ENCODE data around the gene DLGAP1. TPM values are rescaled to one million over a fixed set of nuclear protein-coding genes. Genes with fewer than 3 reads are reported as not detected.
"Not testable (repeated sequence)": the region's sequence is repeated elsewhere in the genome, so short reads cannot be mapped to it uniquely, and the experiment has no call there.

Gene DLGAP1
- total RNA-seq, result not detected
- long read RNA-seq, partial matches to known transcripts, result 0 of 2 reads
- long read RNA-seq, other reads (novel, unspliced or antisense), result 2 of 2 reads

DNA sequence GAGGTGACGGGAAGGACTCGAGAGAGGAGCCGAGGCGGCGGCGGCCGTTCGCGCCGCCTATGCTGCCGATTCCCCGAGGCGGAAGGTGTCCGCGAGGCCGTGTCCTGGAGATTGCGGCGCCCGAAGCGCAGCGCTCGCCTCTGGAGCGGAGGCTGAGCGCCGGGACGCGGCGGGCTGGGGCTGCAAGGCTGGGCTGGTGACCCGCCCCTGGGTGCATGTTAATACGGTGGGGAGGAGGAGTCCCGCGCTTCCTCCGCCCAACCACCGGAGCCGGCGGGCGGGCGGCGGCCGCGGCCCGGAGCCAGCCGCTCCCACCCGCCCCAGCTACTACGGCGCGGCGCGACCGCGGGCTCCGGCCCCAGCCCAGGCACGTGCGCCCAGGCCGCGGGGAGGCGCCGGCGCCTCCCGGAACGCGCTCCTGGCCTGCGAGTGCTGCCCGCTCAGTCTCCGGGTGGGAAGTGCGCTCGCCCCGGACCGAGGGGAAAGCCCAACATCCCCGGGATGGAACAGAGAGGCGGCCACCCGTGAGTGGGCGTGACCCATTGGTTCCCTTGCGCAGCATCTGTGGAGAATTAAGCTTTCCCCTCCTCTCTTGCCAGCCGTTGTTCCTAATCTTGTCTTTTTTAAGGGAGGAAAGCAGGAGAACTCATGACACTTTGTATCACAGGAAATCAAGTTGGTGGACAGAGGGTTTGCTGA lies at the start of gene DLGAP1:
Gene DLGAP1 (minus strand): TSS at position 195 of the 699 bp plus-strand sequence.
- intact Hi-C loops (cut with DNase I), result no loop called here
- DNase-seq (ENCODE audit: missing footprints) (peak; percentile 56), ATAC-seq (no peak)

DNA sequence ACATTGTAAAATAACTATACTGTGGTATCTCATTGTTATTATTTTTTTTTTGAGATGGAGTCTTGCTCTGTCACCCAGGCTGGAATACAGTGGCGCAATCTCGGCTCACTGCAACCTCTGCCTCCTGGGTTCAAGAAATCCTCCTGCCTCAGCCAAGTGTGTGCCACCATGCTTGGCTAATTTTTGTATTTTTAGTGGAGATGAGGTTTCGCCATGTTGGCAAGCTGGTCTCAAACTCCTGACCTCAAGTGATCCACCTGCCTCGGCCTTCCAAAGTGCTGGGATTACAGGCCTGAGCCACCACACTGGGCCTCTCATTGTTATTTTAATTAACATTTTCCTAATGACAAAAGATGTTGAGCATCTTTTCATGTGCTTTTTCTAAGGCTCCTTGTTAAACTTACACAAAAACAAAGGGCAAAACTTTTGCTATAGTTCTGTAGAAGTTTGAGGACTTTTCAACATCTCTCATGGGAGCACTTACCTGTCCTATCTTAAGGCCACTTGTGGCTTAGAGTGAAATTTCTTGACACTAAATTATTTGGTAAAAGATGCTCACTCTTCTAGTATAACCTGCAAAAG lies 39.7 kb upstream of the DLGAP1 start:
- DNase-seq (ENCODE audit: missing footprints); intact Hi-C loops (cut with DNase I); ATAC-seq: not testable (repeated sequence)

DNA sequence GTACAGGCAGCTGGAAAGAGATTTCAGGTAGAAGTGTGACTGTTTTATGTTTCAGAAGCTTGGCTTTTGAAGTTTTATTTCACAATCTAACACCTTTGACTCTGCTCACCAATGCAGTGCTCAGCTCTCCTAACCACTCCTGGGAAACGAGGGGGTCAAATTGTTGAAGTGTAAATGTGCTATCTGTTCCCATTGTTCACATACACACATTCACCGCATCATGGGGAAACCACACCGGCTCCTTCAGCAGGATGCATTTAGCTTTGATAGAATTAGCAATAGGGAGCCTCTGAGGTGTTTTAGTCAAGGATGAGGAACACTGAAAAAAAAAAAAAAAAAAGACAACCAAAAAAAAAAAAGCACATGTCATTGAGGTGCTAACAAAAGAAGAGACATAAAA lies 13.4 kb upstream of the DLGAP1 start:
- intact Hi-C loops (cut with DNase I), result no loop called here
- no peak for ATAC-seq

DNA sequence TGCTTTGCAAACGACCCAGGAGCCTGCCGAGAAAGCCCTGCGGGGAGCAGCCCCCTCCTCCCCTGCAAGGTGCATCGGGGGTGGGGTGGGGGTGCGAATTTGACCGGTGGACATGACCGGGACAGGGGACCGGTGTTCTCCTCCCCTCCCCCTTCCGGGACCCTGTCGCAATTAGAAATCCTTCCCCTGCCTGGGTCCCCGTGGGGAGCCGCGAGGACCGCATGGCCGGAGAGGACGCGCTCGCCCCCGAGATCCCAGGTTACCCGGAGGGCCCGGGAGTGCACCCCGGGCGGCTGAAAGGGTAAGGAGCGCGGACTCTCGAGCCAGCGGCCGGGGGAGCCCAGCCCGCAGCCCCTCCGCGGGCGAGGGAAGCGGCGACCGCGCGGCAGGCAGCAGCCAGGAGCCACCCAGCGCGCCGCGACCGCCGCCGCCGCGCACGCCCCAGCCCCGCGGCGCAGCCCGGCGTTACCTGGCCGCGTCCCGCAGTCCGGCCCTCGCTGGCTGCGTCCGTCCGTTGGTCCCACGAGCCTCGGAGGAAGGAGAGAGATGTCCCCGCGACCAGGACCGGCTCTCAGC lies 482 bp downstream of the DLGAP1 start:
- ATAC-seq (no peak), DNase-seq (ENCODE audit: missing footprints) (peak; percentile 37)
- intact Hi-C loops (cut with DNase I), result no loop called here

More for the DNA sequence above, 13.4 kb upstream of the DLGAP1 start:
- no peak for DNase-seq (ENCODE audit: missing footprints)

DNA sequence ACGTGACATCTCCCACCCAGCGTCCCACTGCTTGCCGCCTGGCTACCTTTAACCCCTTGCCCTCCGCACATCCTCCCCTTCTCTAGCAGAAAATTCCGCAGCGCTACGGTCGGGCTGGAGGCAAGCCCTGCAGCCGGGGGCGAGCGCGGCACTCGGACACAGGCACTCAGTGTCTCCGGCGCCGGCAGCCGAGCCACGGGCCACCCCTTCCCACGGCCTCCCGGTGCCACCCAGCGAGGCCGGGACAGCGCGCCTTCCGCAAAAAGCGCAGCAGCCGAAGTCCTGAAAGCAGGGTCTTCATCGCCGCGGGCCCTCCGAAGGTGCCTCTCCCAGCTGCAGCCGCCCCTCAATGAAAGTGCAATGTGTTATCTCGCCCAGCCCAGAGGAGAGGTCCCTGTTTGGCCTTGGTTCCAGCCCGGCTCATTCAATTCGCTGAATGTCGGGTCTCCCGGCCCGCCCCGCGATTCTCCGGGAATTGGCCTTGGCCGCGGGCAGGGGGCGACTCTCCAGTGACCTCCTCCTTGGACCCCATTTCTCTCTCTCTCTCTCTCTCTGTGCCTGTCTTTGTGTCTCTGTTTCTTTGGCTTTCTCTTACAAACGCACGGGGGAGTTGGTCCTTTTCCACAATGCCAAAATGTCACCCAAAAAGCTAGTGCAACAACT lies 1.1 kb downstream of the DLGAP1 start:
- intact Hi-C loops (cut with DNase I), result no loop called here

DNA sequence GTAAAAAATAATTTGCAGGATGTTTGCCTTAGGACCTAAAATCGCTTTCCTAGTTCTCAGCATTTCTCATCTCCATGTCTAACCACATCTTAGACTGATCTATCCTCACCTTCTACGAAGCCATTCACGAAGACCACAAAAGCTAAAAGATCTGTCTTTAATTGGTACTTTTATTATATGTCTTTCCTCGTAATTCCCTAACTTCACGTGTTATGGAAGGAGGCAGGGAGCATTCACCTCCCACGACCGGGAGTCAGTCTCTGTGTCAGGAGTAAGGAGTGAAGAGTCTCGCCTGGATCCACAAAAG lies 1.6 kb downstream of the DLGAP1 start:
- intact Hi-C loops (cut with DNase I), result no loop called here
- no peak for DNase-seq (ENCODE audit: missing footprints)
- no peak for ATAC-seq

More for the DNA sequence above, 1.1 kb downstream of the DLGAP1 start:
- ATAC-seq, result no peak
- peak; percentile 58 for DNase-seq (ENCODE audit: missing footprints)

DNA sequence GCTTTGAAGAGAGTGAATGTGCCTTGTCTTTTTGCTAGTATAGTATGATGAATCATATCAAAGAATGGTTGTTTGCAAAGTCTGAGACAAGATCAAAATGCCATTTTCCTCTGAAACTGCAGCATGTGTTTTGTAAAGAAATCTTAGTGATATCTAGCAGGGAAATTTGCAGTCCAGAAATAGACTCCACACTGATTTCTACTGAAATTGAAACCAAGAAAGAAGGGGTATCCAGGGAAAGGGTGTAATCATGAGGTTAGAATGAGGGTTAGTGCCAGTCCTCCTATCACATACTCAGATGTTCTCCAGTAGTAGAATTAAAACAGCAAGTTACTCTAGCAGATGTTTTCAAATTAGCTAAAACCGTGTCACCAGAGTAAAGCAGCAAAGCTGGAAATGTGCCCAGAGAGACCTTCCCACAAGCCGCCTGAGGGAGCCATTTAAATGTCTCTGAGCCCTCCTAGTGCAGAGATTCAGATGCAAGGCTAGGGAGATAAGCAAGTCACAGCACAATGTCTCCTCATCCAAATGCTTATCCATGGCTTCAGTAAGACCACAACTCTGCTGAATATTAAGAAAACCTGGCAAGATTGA lies 4.9 kb downstream of the DLGAP1 start:
- no peak for ATAC-seq
- no peak for DNase-seq (ENCODE audit: missing footprints)
- intact Hi-C loops (cut with DNase I), result no loop called here

DNA sequence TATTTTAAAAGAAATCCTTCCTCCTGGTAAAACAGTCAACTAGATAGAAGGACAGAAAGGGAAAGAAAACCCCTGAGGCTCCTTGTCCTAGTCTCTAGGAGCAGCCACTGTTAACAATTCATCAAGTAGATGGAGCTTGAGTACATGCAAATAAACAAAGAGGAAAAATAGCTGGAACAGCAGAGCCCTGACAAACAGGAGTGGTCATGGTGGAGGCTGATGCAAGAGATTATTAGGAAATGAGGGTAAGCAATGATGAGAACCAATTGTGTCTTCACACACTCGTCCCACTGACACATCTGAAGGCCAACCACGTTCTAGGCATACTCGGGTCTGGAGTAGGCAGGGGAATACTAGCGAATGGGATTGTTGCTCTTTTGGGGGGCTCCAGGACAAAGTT lies 9.2 kb downstream of the DLGAP1 start:
- intact Hi-C loops (cut with DNase I), result no loop called here
- ATAC-seq (no peak), DNase-seq (ENCODE audit: missing footprints) (no peak)

DNA sequence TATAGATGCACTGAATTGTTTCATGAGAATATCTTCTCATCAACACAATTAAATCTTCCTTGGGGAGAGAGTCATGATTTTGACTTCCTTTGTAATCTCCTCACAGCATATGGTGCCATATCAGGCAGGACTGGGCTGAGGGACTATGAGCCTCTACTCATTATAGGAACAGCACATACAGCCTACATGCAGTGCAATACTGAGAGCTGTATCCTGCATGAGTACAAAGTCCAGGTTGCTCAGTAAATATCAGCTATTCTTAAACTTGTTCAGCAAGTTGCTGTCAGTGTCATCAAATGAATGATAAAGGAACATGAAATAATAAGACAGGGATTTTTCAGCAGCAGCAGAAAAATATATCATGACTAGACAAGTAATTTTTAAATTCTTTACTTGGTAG lies 10.8 kb downstream of the DLGAP1 start:
- ATAC-seq (no peak), DNase-seq (ENCODE audit: missing footprints) (no peak)
- intact Hi-C loops (cut with DNase I), result no loop called here

DNA sequence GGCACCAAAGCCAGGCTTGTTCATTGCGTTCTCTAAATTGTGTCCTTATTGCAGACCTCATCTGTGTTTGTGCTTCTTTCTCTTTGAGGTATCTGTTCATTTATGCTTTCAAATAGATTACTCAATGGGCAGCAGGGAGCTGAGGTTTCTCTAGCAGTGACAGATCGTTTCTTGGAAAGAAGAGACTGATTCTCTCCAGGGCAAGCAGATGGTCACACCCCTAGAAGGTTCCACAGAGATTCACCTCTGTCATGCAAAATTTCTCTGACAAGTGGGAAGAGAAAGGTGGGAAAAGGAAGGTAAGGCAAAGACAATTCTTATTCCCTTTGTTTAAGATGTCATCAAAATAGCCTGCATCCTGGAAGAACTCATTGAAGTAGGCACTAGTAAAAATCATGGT lies 14.0 kb downstream of the DLGAP1 start:
- intact Hi-C loops (cut with DNase I), result no loop called here

DNA sequence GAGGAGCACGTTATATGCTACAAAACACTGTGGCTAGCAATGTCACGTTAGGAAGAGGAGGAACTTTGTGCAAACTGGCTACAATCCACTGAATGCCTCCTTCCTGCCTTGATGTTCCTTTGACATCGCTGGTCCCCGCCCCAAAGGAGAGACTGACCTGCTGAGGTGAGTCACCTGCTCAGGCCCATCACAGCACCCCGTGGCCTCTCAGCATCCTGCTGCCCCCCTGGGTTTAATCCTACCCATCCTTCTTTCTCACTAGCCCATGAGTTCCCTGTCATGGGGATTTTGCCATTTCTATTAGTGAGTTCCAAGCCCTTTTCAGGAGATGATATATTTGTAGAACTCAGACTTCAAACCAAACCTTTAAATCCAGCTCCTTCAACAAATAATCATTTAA lies 16.2 kb downstream of the DLGAP1 start:
- no peak for ATAC-seq
- intact Hi-C loops (cut with DNase I), result no loop called here
- DNase-seq (ENCODE audit: missing footprints), result no peak

More for the DNA sequence above, 14.0 kb downstream of the DLGAP1 start:
- DNase-seq (ENCODE audit: missing footprints), result no peak
- no peak for ATAC-seq

DNA sequence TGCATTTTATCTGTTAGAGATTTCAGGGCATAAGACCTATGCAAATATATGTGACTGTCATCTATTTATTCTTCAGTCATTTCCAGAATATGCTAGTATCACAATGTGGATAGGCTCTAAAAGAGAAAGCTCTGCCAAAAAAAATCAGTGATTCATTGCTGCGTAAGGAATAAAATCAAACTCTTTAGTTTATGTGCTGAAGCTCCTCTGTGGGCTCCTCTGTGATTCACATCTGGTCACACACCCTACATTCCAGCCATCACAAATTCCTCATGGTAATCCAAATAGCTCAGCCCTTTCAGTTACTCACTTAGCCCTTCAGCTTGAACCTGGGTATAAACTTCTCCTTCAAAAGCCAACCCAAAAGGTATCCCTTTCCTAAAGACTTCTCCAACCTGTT lies 21.4 kb downstream of the DLGAP1 start:
- no peak for DNase-seq (ENCODE audit: missing footprints)
- intact Hi-C loops (cut with DNase I), result no loop called here
- no peak for ATAC-seq

DNA sequence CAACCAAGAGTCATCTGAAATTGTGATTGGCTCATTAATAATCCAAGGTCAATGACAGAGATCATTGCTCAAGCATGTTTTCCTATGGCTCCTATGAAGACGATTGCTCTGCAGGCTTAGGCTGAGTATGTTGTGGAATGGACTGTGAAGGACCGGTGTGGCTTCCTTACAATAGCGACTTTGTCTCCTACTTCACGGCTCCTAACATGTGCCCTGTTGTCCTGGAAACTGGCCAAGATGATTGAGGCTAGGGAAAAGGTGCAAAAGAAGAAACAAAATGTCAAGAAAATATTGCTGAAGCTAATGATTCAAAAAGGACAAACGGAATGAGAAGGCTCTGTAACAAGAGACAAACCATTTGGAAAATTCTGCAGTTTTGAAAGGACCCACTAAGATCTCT lies 24.3 kb downstream of the DLGAP1 start:
- ATAC-seq (no peak), DNase-seq (ENCODE audit: missing footprints) (no peak)
- intact Hi-C loops (cut with DNase I), result no loop called here

DNA sequence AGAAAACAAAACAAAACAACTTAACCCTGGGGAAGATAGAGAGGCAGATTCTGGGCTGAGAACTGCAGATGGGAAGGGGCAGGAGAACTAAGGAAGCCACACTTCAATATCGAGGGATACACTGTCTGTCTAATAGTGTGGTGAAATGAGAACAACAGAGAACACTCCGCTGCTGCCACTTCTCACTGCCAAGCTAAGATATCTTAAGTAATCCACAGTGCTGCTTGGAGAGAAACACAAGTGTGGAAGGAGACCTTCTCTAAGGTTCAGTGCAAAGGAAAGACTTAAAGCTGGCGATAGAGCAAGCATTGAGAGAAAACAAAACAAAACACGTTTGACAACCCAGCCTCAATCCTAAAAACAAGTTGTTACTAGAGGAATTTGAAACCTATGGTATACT lies 37.4 kb downstream of the DLGAP1 start:
- DNase-seq (ENCODE audit: missing footprints), result no peak
- intact Hi-C loops (cut with DNase I), result no loop called here
- no peak for ATAC-seq

DNA sequence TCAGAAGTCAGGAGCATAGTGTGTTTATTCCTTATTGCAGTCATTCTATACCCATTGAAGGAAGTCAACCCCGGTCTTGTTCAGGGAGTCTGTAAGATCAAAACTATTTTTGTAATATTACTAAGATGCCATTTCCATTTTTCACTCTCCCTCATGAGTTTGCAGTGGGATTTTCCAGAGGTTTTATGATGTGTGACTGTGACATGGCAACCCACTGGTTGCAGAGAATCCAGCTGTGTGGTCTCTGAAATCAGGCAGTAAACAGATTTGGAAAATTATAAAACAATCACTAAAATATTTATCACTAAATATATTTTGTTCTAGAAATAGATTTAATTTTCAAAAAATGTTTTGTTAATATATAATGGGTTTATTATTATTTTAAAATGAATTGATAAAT lies 38.1 kb downstream of the DLGAP1 start:
- ATAC-seq, result no peak
- intact Hi-C loops (cut with DNase I), result no loop called here
- no peak for DNase-seq (ENCODE audit: missing footprints)

DNA sequence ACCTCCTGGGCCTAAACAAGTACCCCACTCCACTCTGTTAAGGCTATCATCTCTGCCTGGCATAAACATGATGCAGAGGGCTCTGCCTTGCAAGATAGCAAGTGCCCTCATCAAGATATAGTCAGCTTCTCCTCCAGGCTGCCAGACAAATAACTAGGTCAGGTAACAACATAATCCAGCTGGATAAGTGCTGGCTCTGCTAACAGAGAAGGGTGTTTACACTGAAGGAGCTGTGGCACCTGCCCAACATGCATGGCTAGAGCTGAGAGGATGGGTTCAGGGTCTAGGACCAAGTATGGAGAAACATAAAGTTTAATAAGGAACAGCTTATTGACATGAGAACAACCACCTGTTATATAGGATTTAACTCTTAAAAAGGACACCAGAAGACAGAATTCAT lies 42.8 kb downstream of the DLGAP1 start:
- no peak for DNase-seq (ENCODE audit: missing footprints)
- intact Hi-C loops (cut with DNase I), result no loop called here
- ATAC-seq, result no peak

DNA sequence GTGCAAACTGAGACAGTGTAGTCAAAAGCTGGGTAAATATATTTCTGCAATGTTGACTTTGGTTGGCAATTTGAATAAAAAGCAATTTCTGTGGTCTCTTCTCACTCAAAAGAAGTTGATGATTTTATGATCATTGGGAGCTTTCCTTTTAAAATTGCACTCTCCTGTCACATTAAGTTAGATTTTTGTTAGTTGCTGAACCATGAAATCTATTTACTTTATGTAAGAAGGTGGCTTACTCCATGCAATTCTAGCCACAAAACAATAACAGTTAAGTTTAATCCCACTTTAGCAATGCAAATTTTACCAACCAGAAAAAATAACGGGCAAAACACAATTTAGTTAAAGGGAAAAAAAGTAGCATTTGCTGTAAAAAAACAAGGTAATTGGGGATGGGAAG lies 48.3 kb downstream of the DLGAP1 start:
- intact Hi-C loops (cut with DNase I), result no loop called here
- DNase-seq (ENCODE audit: missing footprints), result no peak

DNA sequence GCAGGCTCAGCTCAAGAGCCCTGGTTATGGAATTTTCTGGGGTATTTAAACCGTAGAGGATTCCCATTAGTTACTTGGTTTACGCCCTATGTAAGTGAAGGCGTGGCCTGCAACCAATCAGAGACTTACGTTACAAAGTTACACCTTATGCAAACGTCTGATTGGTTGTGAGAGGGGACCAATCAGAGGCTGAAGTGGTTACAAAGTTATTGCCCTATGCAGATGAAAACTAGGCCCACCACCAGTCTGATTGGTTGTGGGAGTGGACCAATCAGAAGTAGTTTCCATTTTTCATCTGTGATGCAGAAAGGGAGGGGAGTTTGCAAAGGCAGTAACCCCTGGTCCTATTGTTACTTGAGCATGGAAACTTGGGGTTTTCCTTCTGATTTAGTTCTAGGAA lies 49.1 kb downstream of the DLGAP1 start:
- no peak for ATAC-seq
- no peak for DNase-seq (ENCODE audit: missing footprints)

More for the DNA sequence above, 48.3 kb downstream of the DLGAP1 start:
- no peak for ATAC-seq

DNA sequence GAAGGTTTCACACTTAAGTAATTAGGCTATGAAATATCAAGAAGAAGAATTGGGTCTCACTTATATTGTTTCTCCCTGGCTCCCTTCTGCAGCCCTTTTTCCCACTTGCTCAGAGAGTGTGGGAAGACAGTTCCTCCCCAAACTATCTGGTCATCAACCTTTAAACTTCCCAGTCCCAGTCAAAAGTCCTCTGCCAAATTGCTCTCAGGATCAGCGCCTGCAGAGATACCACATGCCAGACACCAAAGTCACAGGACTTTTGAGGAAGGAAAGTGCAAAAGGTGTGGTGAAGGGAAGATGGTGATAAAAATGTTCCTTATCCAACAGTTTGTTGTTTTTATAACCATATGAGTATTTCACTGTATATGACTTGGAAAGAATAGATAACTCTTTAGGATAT lies 51.3 kb downstream of the DLGAP1 start:
- no peak for DNase-seq (ENCODE audit: missing footprints)
- intact Hi-C loops (cut with DNase I), result no loop called here
- no peak for ATAC-seq

More for the DNA sequence above, 49.1 kb downstream of the DLGAP1 start:
- intact Hi-C loops (cut with DNase I), result no loop called here

DNA sequence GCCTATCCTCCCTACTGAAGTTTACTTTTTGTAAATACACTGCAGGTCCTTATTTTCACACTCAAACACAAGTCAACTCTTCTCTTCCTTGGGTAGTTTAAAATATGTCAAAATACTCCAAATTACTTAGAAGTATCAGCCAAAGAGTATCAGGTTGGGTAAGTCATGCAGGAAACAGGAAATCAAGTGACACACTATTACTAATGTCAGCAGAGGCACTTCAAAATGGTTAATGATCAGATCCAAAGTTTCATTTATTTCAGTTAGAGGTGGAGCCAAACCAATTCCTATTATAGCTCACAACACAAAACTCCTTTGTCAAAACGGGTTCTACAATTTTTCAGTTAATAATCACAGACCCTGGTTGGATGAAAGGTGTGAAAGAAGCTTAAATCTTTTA lies 54.2 kb downstream of the DLGAP1 start:
- intact Hi-C loops (cut with DNase I), result no loop called here
- ATAC-seq (no peak), DNase-seq (ENCODE audit: missing footprints) (no peak)
